ENCODE results near the gene TSEN34.
"Not testable (repeated sequence)": the region's sequence is repeated elsewhere in the genome, so short reads cannot be mapped to it uniquely, and the experiment has no call there.

The TSEN34 gene

GRCh38 chr19:54239491-54240371 lies 48.6 kb downstream of the TSEN34 start:
- DNase-seq (ENCODE audit: low spot score) = not testable (repeated sequence)

GRCh38 chr19:54240372-54241336 lies 49.5 kb downstream of the TSEN34 start:
- not testable (repeated sequence) for DNase-seq (ENCODE audit: low spot score)

- not testable (repeated sequence) for DNase-seq (ENCODE audit: low spot score)
Observed at GRCh38 chr19:54242234-54242633, 51.1 kb downstream of the TSEN34 start.

- not testable (repeated sequence) for DNase-seq (ENCODE audit: low spot score)
Observed at GRCh38 chr19:54242646-54243045, 51.5 kb downstream of the TSEN34 start, which contains the start of gene LILRA6. TSS of gene LILRA6 (minus strand) at chr19:54242790.

GRCh38 chr19:54243809-54244208 lies 52.7 kb downstream of the TSEN34 start:
- DNase-seq (ENCODE audit: low spot score) = not testable (repeated sequence)
